ENCODE measurements around the gene CLDN7. TPM values are rescaled to one million over a fixed set of nuclear protein-coding genes. Genes with fewer than 3 reads are reported as not detected.

The CLDN7 gene, protein sequence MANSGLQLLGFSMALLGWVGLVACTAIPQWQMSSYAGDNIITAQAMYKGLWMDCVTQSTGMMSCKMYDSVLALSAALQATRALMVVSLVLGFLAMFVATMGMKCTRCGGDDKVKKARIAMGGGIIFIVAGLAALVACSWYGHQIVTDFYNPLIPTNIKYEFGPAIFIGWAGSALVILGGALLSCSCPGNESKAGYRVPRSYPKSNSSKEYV
- 0.33 and 0.65 TPM in 2 replicates for total RNA-seq

DNA sequence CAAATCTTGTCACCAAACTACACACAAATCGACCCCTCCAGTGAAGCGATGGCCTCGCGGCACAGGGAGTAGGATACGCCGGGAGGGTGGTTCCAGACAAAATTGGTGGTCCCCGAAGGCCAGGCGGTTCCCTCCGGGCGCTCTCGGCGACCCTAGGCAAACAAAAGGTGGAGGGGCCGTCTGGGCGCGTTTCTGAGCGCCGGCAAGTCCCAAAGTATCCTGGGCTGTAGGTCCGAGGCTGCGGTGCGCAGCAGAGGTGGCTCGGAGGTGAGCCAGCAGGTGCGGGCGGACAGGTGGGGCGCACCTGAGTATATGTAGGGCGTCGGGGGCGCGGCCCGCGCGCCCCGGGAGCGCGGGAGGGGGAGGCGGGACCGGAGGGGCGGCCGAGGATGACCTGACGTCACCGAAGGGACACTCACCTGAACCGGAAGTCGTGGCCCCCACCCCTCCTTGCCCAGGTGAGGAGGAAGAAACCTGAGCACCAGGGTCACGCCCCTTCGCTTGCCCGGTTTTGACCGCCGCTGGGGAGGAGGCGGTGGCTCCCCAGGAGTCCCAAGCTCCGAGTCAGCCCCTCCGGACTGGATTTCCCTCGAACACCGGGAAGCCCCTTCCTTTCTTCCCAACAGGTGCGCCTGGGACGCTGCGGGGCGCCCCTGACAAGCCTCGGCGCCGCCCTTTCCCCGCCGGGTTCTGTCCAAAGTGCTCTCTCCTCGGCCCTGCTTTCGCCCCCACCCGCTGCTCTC is at the start of gene CLDN7:
TSS of gene CLDN7 (minus strand) at position 287 of the 743 bp plus-strand sequence. CDS start 435 bp downstream, outside the sequence.

DNA sequence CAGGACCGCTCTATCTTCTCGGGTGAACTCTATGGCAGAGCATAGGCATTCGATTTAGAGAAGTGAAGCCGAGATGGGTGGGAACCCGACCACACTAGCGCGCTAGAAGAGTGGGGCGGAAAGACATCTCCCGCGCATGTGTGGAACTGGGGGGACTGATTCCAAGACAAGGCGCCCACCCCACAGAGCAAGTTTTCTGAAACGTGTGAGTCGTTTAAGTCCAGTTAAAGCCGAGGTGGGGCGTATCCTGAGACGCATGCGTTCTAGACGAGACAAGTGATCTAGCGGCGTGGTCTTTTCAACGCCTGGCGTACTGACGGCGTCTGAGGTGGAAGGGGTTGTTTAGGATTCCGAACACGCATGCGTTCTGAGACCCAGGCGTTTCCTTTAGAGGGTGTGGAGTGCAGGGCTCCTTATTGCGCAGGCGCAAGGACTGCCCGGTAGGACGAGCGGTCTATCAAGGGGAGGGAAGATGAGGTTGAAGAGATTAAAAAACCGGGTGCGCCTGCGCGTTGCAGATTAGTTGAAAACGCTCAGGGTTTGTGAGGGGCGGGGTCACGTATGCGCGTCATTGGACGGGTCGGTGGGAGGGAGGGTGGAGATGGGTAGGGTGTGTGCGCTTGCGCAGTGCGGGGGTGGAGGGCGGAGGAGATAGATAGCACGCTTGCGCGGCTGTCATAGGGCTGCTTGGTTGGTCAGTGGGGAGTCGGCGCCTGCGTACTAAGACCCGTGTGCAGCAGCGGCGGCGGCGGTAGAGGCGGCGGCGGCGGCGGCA is 44.8 kb upstream of the CLDN7 start, which contains the start of gene EIF5A:
TSS of gene EIF5A (plus strand) at position 718 of the 775 bp plus-strand sequence. CDS start 2,008 bp downstream, outside the sequence.

DNA sequence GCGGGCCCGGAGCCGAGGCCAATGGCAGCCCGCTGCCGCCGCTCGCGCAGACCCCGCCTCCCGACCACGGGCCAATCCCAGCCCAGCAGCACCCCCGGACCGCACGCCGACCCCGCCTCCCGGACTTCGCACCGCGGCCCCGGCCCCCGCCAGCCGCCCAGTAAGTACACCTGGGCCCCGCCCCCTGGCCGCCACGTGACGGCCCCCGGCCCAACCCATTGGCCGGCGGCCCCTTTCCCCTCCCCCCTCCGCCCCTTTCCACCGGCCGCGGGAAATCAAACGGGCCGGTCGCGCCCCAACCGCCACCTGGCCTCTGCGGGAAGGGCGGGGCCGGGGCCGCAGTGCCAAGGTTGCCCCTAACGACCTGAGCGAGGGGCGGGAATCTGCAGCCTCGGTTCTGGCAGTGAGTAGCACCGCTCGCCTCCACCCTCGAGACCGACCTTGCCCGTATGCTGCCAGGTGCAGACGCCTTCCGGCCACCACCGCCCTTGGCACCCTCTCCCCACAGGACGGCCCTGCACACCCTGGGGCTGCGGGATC is 32.4 kb upstream of the CLDN7 start, which contains the start of gene YBX2:
TSS of gene YBX2 (minus strand) at position 26 of the 540 bp plus-strand sequence. CDS start 139 bp downstream, outside the sequence.

DNA sequence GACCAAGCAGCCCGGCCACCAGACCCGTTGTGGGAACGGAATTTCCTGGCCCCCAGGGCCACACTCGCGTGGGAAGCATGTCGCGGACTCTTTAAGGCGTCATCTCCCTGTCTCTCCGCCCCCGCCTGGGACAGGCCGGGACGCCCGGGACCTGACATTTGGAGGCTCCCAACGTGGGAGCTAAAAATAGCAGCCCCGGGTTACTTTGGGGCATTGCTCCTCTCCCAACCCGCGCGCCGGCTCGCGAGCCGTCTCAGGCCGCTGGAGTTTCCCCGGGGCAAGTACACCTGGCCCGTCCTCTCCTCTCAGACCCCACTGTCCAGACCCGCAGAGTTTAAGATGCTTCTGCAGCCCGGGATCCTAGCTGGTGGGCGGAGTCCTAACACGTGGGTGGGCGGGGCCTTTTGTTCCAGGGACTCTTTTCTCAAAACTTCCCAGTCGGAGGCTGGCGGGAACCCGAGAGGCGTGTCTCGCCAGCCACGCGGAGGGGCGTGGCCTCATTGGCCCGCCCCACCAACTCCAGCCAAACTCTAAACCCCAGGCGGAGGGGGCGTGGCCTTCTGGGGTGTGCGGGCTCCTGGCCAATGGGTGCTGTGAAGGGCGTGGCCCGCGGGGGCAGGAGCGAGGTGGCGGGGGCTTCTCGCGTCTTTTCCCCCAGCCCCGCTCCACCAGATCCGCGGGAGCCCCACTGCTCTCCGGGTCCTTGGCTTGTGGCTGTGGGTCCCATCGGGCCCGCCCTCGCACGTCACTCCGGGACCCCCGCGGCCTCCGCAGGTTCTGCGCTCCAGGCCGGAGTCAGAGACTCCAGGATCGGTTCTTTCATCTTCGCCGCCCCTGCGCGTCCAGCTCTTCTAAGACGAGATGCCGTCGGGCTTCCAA is 19.0 kb upstream of the CLDN7 start, which contains the start of gene SLC2A4:
TSS of gene SLC2A4 (plus strand) at position 645 of the 879 bp plus-strand sequence. CDS start at position 862, 217 bp downstream.

DNA sequence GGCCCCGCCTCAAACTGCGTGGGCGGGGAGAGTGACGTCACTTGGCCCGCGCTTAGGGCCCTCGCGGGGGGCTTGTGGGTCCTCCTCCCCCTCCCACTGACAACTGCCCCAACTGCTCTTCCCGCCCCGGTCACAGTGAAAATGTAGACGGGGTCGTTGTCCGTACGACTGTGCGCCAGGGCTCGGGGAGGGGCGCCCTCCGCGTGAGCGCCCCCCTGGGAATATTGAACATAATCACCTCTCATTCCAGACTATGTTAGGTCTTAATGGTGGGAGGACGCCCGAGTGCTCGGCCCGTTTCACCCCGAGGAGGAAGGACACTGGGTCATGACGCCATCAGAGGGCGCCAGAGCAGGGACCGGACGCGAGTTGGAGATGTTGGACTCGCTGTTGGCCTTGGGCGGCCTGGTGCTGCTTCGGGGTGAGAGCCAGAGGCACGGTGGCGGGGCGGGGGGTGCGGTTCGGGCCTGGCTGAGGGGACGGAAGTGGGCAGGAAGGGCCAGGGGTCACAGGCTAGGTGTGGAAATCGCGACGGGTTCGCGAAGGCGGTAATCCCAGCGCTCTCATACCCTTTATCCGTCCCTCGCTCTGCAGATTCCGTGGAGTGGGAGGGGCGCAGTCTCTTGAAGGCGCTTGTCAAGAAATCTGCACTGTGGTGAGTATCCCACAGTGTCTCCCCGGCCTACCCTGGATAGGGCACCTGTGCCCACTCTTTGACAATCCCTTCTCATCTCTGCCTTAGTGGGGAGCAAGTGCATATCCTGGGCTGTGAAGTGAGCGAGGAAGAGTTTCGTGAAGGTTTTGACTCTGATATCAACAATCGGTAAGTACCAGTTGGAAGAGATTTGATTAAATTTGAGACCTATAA is 9.9 kb downstream of the CLDN7 start, which contains the start of gene ELP5:
TSS of gene ELP5 (plus strand) at position 40 of the 868 bp plus-strand sequence. CDS start at position 376, 336 bp downstream.

DNA sequence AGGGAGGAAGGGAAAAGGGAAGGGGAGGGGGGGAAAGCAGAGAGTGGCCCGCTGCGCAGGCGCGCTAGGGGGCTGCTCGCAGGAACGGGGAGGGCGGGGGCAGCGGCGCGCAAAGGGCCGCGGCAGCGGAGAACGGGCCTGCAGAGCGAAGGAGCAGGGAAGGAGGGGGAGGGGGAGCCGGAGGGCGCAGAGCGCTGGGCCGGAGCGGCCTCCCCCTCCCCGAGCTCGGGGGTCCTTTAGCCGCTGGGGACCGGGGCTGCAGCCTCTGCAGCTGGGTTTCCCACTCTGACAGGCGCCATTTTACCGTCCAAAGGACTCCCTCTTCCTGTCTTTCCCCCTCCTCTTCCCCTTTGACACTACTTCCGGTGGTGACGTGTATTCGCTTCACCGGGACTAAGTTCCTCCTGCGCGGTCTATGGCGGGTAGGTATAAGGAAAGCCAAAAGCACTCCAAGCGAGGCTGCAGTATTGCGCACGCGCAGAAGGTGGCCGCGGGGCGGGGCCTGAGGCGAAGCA is 10.6 kb downstream of the CLDN7 start, which contains the start of gene CTDNEP1:
TSS of gene CTDNEP1 (minus strand) at position 74 of the 515 bp plus-strand sequence. CDS start 438 bp downstream, outside the sequence.

DNA sequence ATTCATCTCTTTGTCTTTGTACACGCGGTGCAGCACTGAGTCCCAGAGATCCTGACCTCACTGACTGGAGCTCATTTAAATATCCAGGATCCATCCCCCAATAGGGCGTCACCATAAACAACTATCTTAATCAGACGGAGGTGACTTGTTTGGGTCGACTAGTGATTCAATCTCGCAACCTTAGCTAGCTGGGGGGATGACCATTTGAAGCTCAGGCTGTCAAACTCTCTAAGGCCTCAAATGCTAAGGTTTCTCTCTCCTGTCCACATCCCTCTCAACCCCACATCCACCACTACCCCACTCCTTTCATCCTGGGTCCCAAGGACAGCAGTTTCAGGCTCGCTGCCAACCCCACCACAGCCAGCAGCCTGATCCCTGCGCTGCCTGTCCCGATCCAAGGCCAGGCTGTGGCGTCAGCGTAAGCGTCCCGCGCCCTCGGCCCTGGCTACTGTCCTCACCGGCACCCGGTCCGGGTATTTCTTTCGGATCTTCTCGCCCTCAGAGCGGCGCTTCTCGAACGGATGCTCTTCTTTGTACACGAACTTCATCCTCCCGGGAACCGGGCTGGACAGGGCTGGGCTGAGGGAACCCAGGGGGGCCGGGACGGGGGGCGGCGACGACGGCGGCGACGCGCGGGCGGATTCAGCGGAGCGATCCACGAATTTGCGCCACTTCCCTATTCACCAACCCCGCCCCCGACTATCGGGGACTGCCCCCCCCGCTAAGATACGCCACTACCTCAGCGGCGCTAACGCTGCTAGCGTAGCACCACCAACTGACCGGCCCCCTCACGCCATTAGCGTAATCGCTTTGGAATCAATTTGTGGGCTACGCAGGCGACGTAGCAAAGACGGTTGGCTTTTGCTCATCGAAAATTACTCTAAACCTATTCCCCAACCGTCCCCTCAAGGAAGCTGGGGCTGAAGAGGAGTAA is 20.2 kb downstream of the CLDN7 start, which contains the start of gene GABARAP:
TSS of gene GABARAP (minus strand) at position 667 of the 934 bp plus-strand sequence. CDS start at position 548, 119 bp downstream.

DNA sequence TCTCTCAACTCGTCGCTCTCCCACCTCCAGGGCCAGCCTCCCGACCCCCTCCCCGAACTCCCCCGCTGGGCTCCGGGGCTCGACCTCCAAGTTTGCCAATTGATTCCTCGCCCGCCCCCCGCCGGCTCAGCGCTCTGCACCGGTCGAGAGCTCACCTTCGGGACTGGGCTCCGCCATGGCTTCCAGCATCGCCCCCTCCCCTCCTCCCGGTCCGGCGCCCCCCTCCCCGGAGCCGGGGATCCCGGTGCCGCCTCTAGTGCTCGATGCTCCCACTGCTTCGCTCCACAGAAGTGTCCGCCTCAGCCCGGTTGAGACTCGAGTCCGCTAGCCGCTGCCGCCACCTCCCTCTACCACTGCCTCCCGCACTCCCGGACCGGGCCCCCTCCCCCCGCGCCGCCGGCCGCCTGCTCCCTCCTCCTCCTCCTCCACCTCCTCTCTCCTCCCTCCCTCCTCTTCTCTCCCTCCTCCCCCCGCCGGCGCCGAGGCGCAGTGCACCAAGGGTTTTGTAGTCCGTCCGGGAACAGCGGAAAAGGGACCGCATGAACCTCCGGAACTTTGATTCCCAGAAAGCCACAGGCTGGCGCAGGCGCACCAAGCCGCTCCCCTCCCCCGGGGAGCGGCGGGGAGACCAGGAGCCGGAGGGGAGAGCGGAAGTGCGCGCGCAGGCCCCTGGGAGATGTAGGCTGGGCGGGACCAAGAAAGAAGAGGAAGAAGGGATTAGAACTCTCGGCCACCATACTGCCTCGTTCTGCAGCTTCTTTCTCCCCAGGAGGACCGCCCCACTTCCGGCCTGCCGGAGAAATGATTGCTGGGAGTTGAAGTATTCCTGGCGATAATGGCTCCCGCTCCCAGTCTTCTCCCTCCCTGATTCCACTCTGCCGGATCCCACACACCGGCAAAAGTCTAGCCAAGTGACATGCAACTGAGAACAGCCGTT is 22.9 kb downstream of the CLDN7 start, which contains the start of gene PHF23:
TSS of gene PHF23 (minus strand) at position 367 of the 937 bp plus-strand sequence. CDS start at position 189, 178 bp downstream.

DNA sequence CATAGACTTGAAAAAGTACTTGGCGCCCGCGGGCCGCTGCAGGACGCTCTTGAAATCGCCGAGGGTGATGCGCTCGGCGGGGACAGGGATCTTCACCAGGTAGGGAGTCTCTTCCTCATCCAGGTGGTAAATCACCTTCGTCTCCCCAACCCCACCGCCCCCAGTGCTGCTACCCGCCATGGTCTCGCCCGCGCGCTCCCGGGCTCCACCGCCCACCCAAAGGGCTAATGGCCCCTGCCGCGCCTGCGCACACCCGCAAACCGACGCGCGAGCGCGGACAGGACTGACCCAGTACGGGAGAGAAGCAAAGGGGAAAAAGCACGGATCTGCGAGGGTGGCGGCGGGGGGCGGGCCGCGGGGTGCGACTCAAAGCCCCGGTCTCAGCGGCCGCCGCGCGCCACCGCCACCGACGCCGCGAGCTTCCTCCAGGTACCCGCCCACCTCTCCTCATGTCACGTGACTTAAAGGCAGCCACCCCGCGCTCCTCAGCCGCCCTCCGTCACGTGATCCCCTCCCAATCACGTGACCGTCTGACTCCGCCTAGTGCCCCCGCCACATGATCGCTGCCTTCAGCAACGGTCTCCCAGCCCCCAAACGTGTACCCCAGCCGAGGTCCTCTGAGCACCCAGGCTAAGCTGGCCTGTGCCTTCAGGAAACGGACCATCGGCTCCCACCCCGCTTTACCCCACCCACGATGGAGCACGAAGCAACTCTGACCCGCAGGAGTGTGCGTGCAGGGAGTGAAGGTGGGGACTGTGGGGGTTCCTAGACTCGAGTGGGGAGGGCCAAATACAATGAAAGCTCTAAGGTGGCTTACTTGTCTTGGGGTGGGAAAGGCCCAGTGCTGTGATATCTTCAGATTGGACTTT is 28.0 kb downstream of the CLDN7 start, which contains the start of gene DVL2:
TSS of gene DVL2 (minus strand) at position 435 of the 869 bp plus-strand sequence. CDS start at position 180, 255 bp downstream.

DNA sequence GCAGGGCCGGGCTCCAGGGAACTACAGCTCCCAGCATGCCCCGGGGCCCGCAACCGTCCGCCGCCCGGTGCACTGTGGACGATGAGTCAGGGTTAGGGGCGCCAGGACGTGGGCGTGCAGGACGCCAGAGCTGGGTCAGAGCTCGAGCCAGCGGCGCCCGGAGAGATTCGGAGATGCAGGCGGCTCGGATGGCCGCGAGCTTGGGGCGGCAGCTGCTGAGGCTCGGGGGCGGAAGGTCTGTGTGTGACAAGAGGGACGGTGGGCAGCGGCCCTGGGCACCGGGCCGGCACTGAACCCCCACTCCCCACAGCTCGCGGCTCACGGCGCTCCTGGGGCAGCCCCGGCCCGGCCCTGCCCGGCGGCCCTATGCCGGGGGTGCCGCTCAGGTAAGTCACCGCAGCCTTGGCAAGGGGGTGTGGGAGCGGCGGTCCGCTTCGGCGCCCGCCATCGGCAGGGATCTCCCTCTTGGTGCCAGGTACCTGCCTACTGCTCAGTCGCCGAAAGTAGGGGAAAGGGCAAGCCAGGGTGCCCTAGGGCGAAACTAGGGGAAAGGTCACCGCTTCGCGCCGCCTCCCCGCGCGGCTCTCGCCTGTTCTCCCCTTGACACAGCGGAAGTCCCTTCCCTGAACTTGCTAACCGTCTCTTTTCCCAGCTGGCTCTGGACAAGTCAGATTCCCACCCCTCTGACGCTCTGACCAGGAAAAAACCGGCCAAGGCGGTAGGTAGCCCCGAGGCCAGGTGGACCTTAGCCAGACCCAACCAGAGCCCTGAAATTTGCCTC is 42.3 kb downstream of the CLDN7 start, which contains the start of the genes ACADVL and DLG4:
TSS of gene ACADVL (plus strand) at position 127 of the 781 bp plus-strand sequence. CDS start at position 174, 47 bp downstream.
TSS of gene DLG4 (minus strand) at position 25 of the 781 bp plus-strand sequence.

Other genes with a start within 250 kb of the CLDN7 start
- 88.2 and 97.8 TPM in 2 replicates for gene RNASEK, start 249.9 kb downstream of the CLDN7 start, total RNA-seq
- 0.20 and 0.36 TPM in 2 replicates for gene BCL6B, start 239.4 kb downstream of the CLDN7 start, total RNA-seq
- 0.85 and 1.1 TPM in 2 replicates for gene SLC16A13, start 226.5 kb downstream of the CLDN7 start, total RNA-seq
- 0.10 and 0.13 TPM in 2 replicates for gene SLC16A11, start 218.4 kb downstream of the CLDN7 start, total RNA-seq
- gene CLEC10A, start 182.2 kb downstream of the CLDN7 start, total RNA-seq = not detected in 2 replicates
- gene ASGR2, start 147.7 kb downstream of the CLDN7 start, total RNA-seq = not detected in 2 replicates
- 0.26 and 0.43 TPM in 2 replicates for gene ASGR1, start 83.1 kb downstream of the CLDN7 start, total RNA-seq
- 38.6 and 51.8 TPM in 2 replicates for gene DLG4, start 42.6 kb downstream of the CLDN7 start, total RNA-seq
- gene ACADVL, start 42.5 kb downstream of the CLDN7 start, total RNA-seq = 253 and 331 TPM in 2 replicates
- 57.9 and 79.4 TPM in 2 replicates for gene DVL2, start 28.0 kb downstream of the CLDN7 start, total RNA-seq
- 36.2 and 41.9 TPM in 2 replicates for gene PHF23, start 23.0 kb downstream of the CLDN7 start, total RNA-seq
- 152 and 153 TPM in 2 replicates for gene GABARAP, start 20.0 kb downstream of the CLDN7 start, total RNA-seq
- gene CTDNEP1, start 10.7 kb downstream of the CLDN7 start, total RNA-seq = 71.7 and 85.0 TPM in 2 replicates
- 23.6 and 23.8 TPM in 2 replicates for gene ELP5, start 10.3 kb downstream of the CLDN7 start, total RNA-seq
- gene SLC2A4, start 19.2 kb upstream of the CLDN7 start, total RNA-seq = 0.10 and 0.13 TPM in 2 replicates
- gene YBX2, start 32.2 kb upstream of the CLDN7 start, total RNA-seq = 0.07 TPM in 1 of 2 replicates, not detected in the other
- 351 and 391 TPM in 2 replicates for gene EIF5A, start 45.1 kb upstream of the CLDN7 start, total RNA-seq
- 20.3 and 20.4 TPM in 2 replicates for gene GPS2, start 52.9 kb upstream of the CLDN7 start, total RNA-seq
- 21.6 and 31.2 TPM in 2 replicates for gene NEURL4, start 66.9 kb upstream of the CLDN7 start, total RNA-seq
- 0.33 and 0.99 TPM in 2 replicates for gene ACAP1, start 74.1 kb upstream of the CLDN7 start, total RNA-seq
- 13.4 and 14.2 TPM in 2 replicates for gene KCTD11, start 89.7 kb upstream of the CLDN7 start, total RNA-seq
- gene TMEM95, start 92.7 kb upstream of the CLDN7 start, total RNA-seq = not detected in 2 replicates
- gene TNK1, start 118.6 kb upstream of the CLDN7 start, total RNA-seq = 0.20 and 0.26 TPM in 2 replicates
- gene PLSCR3, start 132.0 kb upstream of the CLDN7 start, total RNA-seq = 52.9 and 58.3 TPM in 2 replicates
- 57.9 and 74.2 TPM in 2 replicates for gene TMEM256, start 141.6 kb upstream of the CLDN7 start, total RNA-seq
- 23.7 and 28.4 TPM in 2 replicates for gene NLGN2, start 145.4 kb upstream of the CLDN7 start, total RNA-seq
- gene SPEM1, start 157.8 kb upstream of the CLDN7 start, total RNA-seq = not detected in 2 replicates
- not detected in 2 replicates for gene SPEM2, start 163.1 kb upstream of the CLDN7 start, total RNA-seq
- gene SPEM3, start 166.4 kb upstream of the CLDN7 start, total RNA-seq = not detected in 2 replicates
- gene TMEM102, start 173.0 kb upstream of the CLDN7 start, total RNA-seq = 2.5 and 3.2 TPM in 2 replicates
- 12.9 and 16.7 TPM in 2 replicates for gene FGF11, start 177.0 kb upstream of the CLDN7 start, total RNA-seq
- gene CHRNB1, start 182.6 kb upstream of the CLDN7 start, total RNA-seq = 5.2 and 6.7 TPM in 2 replicates
- gene ZBTB4, start 217.2 kb upstream of the CLDN7 start, total RNA-seq = 39.2 and 45.6 TPM in 2 replicates
- not detected in 2 replicates for gene SLC35G6, start 219.0 kb upstream of the CLDN7 start, total RNA-seq
- gene POLR2A, start 221.9 kb upstream of the CLDN7 start, total RNA-seq = 117 and 118 TPM in 2 replicates